Cardiac muscle cell (in vitro differentiated cells and primary cell): Measurements from ENCODE around the gene CERKL. TPM values are rescaled to one million over a fixed set of nuclear protein-coding genes. Genes with fewer than 3 reads are reported as not detected.

Experiments used
- DNase-seq, 2 donors: peaks; one replicate each; pipeline versions ENCODE4 v3.0.0 to v3.0.0-alpha.2; 2010 to 2017; ENCODE audit warnings: low read depth in 1 of 2, low spot score in 1 of 2
- H3K27ac ChIP-seq: fragments of 200-600 bp; sonication (generic); 2 replicates; pipeline ENCODE4 v1.5.1; 2016
- H3K27me3 ChIP-seq: fragments of 200-600 bp; sonication (generic); 2 replicates; pipeline ENCODE4 v1.6.0; 2016; ENCODE audit warnings: control low read depth
- H3K36me3 ChIP-seq: fragments of 200-600 bp; sonication (generic); 2 replicates; pipeline ENCODE4 v1.5.1; 2016; ENCODE audit warnings: control low read depth
- H3K4me1 ChIP-seq: fragments of 200-600 bp; sonication (generic); 2 replicates; pipeline ENCODE4 v1.8.1; 2017; ENCODE audit warnings: low read depth, mild to moderate bottlenecking, mixed run types
- H3K4me3 ChIP-seq: fragments of 200-600 bp; sonication (generic); 2 replicates; pipeline ENCODE4 v1.5.1; 2016; ENCODE audit warnings: mild to moderate bottlenecking
- H3K9me3 ChIP-seq: fragments of 200-600 bp; sonication (generic); 2 replicates; pipeline ENCODE4 v1.5.1; 2017; ENCODE audit warnings: low read depth, mild to moderate bottlenecking, control low read depth
- polyA plus RNA-seq: library from polyadenylated mRNA; unstranded; fragments of >200 nt; fragmentation: Nextera tagmentation; extraction: Ambion mirVana; gene quantifications from 2 replicates; pipeline ENCODE4 v1.2.1, GENCODE V29; 2016
- total RNA-seq: library from RNA; depleted of rRNA; stranded (reverse); fragments of >200 nt; gene quantifications from 2 replicates; pipeline ENCODE4 v1.2.3, GENCODE V29; 2016
- TF ChIP-seq, protein P1 (sequence below): IDR thresholded peaks from 2 replicates; pipeline ENCODE4 v1.5.1; 2012; ENCODE audit warnings: low read depth, mild to moderate bottlenecking, low read length

Gene CERKL
- total and polyA plus RNA-seq, 2 experiments from 2014 or later = 0.06 to 0.15 TPM

DNA sequence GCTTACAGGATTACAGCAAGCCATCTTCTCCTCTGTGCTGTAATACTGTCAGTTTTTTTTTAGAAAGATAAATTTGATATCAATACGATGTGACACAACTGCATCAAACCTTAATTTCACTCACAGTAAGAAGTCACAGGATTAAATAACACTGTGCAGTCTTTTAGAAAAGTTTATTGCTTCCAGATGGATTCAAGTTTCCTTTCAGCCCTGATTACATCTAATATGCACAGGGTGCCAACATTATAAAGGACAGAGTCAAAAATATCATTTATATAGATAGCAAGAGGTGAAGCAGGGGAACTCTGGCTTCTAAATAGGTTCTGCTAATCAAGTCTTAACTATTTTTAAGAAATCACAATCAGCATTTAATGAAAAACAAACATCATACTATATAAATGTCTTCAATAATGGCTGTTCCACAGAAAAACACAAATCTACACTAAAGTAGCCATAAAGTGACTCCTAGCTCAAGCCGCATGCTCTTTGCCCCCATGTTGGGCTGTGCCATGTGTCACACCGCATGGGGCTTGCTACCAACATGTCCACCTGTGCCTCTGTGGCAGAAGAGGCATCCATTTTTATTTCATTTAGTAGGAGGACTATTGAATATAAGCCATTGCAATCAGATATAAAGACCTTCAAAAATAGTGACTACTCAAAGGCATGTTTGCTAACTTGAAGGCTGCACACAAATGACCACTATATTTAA, 35.0 kb downstream of the CERKL start:
- Histone ChIP-seq H3K27me3 (peaks cover 3% of the 10 kb centered on the region), H3K9me3 (no peaks in the 10 kb centered on the region), H3K4me1 (no peaks in the 10 kb centered on the region), H3K27ac (no peak overlapping the region), H3K36me3 (no peaks in the 10 kb centered on the region), H3K4me3 (no peak overlapping the region)
- TF ChIP-seq, protein P1, sequence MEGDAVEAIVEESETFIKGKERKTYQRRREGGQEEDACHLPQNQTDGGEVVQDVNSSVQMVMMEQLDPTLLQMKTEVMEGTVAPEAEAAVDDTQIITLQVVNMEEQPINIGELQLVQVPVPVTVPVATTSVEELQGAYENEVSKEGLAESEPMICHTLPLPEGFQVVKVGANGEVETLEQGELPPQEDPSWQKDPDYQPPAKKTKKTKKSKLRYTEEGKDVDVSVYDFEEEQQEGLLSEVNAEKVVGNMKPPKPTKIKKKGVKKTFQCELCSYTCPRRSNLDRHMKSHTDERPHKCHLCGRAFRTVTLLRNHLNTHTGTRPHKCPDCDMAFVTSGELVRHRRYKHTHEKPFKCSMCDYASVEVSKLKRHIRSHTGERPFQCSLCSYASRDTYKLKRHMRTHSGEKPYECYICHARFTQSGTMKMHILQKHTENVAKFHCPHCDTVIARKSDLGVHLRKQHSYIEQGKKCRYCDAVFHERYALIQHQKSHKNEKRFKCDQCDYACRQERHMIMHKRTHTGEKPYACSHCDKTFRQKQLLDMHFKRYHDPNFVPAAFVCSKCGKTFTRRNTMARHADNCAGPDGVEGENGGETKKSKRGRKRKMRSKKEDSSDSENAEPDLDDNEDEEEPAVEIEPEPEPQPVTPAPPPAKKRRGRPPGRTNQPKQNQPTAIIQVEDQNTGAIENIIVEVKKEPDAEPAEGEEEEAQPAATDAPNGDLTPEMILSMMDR = no peak
- no peak for DNase-seq

DNA sequence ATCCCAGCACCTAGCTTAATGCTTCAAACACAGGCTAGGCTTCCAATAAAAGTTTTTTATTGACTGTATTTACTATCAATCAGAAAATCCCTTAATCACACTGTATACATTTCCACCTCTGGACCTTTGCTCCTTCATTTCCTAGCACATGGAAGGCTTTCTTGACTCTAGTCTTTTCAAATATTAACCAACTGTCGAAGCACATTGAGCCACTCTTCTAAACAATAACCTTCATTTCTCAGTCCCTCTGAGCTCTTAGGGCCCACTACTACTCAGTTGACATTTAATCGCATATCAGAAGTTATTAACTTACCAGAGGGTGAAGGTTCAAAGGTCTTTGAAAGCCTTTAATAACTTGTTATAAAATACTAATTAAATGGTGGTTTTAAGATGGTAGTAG, 37.4 kb downstream of the CERKL start:
- TF ChIP-seq, protein P1 = no peak
- H3K27ac ChIP-seq = no peak overlapping the region
- no peak for DNase-seq
- no peaks in the 10 kb centered on the region for H3K9me3 ChIP-seq
- peaks cover 3% of the 10 kb centered on the region for H3K27me3 ChIP-seq
- no peak overlapping the region for H3K4me3 ChIP-seq
- no peaks in the 10 kb centered on the region for H3K4me1 ChIP-seq
- no peaks in the 10 kb centered on the region for H3K36me3 ChIP-seq

DNA sequence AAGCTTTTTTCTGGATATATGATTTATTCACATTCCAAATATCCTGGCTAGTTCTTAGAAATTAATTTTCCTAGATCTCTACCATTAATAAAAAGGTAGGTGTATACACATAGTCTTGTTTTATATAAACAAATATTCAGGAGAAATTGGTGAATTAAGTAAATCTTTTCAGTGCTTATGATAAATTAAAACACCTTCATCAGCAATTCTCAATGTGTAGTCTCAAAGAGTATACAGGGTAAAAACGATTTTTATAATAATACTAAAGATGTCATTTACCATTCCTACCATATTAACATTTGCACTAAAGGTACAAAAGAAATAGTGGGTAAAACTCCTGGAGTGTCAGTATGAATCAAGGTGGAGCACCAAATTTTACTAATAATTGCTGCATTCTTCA, 40.2 kb downstream of the CERKL start:
- no peaks in the 10 kb centered on the region for H3K9me3 ChIP-seq
- H3K27me3 ChIP-seq = peaks cover under 1% of the 10 kb centered on the region
- no peaks in the 10 kb centered on the region for H3K4me1 ChIP-seq
- H3K4me3 ChIP-seq = no peak overlapping the region
- no peaks in the 10 kb centered on the region for H3K36me3 ChIP-seq
- TF ChIP-seq, protein P1 = no peak
- DNase-seq = no peak
- H3K27ac ChIP-seq = no peak overlapping the region

DNA sequence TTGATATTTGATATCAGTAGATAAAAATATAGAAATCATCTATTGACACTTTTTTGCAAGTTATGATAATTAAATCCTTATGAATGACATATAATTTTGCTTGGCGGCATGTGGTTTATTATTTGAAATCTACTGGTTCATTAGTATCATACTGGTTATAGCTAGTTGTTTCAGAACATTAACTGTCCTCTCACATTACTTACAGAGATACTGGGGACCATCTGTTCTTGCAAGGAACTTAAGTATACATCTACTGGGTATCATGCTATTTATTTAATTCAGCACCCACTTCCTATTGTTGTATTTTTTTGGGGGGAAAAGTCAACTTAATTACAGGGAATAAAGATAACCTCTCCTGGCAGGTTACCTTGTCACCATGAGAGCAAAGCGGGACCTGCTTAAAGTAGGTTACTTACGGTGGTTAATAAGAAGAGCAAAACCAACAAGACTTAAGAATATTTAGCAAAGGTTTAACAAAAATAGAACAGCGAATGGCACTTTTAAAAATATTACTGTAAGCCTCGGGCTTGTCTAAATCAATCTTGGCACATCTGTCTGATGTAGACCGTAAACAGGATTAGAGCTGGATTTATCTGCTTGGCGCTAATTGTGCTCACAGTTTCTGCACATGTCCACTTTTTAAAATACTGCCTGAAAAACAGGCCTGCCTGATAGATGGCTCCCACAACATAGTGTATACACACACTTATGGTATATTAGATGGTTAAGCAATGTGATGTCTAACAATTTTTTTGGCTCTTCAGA, 41.8 kb downstream of the CERKL start:
- DNase-seq = no peak
- Histone ChIP-seq H3K4me3 (no peak overlapping the region), H3K27me3 (no peaks in the 10 kb centered on the region), H3K4me1 (no peaks in the 10 kb centered on the region), H3K27ac (no peak overlapping the region), H3K9me3 (no peaks in the 10 kb centered on the region), H3K36me3 (no peaks in the 10 kb centered on the region)
- TF ChIP-seq, protein P1 = no peak

DNA sequence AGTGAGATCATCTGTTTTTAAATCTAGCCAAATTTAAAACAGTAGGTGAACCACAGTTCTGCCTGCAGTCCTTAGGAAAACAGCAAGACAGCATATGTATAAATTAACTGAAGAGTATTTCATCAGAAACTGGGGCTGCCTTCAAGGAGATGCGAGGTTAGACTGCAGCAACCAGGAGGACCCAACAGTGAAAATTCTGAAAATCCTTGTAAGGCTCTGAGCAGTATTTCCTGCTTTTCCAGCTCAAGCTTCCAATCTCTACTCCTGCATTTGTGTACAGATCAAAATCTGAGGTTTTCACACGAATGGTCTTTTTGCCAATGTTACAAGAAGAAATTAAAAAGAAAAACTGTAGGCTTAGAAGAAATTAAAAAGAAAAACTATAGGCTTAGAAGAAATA, 43.7 kb downstream of the CERKL start:
- no peaks in the 10 kb centered on the region for H3K36me3 ChIP-seq
- DNase-seq = no peak
- H3K27ac ChIP-seq = no peak overlapping the region

More for the DNA sequence above, 43.7 kb downstream of the CERKL start:
- H3K4me3 ChIP-seq = no peak overlapping the region
- TF ChIP-seq, protein P1 = no peak
- no peaks in the 10 kb centered on the region for H3K9me3 ChIP-seq
- H3K27me3 ChIP-seq = no peaks in the 10 kb centered on the region
- H3K4me1 ChIP-seq = no peaks in the 10 kb centered on the region
